HEK293 (cell line): ENCODE measurements around the gene GBP7.

ENCODE experiments used
- CTCF ChIA-PET: fragments of 350-600 bp; formaldehyde crosslinking; extraction: SDS; loops from one replicate; lab custom pipeline; 2021; ENCODE audit warnings: antibody characterized with exemption; lab: Yijun Ruan, JAX
- POLR2A ChIA-PET: fragments of 300-600 bp; formaldehyde crosslinking; extraction: SDS; loops from one replicate; lab custom pipeline; 2020; ENCODE audit warnings: antibody characterized with exemption, inconsistent platforms; lab: Yijun Ruan, JAX
- H3K27ac ChIP-seq: fragments of 200-500 bp; sonication (Bioruptor generic); 2 replicates; pipeline ENCODE4 v1.5.1; 2014; ENCODE audit warnings: low read depth, low read length, control low read depth, inconsistent platforms; ENCODE audit errors: extremely low read depth
- H3K36me3 ChIP-seq, 2 experiments: fragments of 200-500 bp in 1 of 2; sonication (Bioruptor generic) in 1 of 2; 1 replicate in 1 of 2; 2 replicates in 1 of 2; pipeline ENCODE4 v1.5.1; 2014 to 2017; ENCODE audit warnings: inconsistent platforms in 2 of 2, low read length in 2 of 2; ENCODE audit not compliant: control insufficient read depth in 2 of 2, insufficient read depth in 1 of 2
- H3K4me1 ChIP-seq: fragments of 200-500 bp; sonication (Bioruptor generic); 2 replicates; pipeline ENCODE4 v1.5.1; 2014; ENCODE audit warnings: mild to moderate bottlenecking, low read length, inconsistent platforms; ENCODE audit not compliant: control insufficient read depth, insufficient read depth
- H3K4me3 ChIP-seq: 2 replicates; pipeline ENCODE4 v1.5.1; 2011; ENCODE audit warnings: low read depth, mild to moderate bottlenecking, control low read depth, low read length, moderate library complexity
- H3K9me3 ChIP-seq: fragments of 200-500 bp; sonication (Bioruptor generic); 2 replicates; pipeline ENCODE4 v1.5.1; 2014; ENCODE audit warnings: low read depth, low read length, inconsistent platforms; ENCODE audit not compliant: control insufficient read depth, insufficient read depth
- AEBP2 ChIP-seq: fragments of 450-650 bp; formaldehyde crosslinking; IDR thresholded peaks from 2 replicates; pipeline ENCODE4 v1.5.1; 2016; ENCODE audit warnings: missing biosample characterization, missing genetic modification characterization, borderline replicate concordance
- BCL11A ChIP-seq: fragments of 450-650 bp; formaldehyde crosslinking; IDR thresholded peaks from 2 replicates; pipeline ENCODE4 v1.5.1; 2016; ENCODE audit warnings: low read depth, missing biosample characterization, missing genetic modification characterization
- TCF7L2 ChIP-seq: IDR thresholded peaks from 2 replicates; pipeline ENCODE4 v1.6.1; 2011; ENCODE audit warnings: low read depth, mild to moderate bottlenecking, inconsistent platforms, low read length, moderate library complexity, borderline replicate concordance
- WT1 ChIP-seq: fragments of 450-650 bp; formaldehyde crosslinking; IDR thresholded peaks from 2 replicates; pipeline ENCODE4 v1.5.1; 2016; ENCODE audit warnings: missing biosample characterization, missing genetic modification characterization
- ZBTB11 ChIP-seq: fragments of 450-650 bp; formaldehyde crosslinking; conservative IDR thresholded peaks from 2 replicates; pipeline ENCODE4 v1.5.1; 2016; ENCODE audit warnings: low read depth, missing biosample characterization, missing genetic modification characterization
- ZFP3 ChIP-seq: fragments of 450-650 bp; formaldehyde crosslinking; IDR thresholded peaks from 2 replicates; pipeline ENCODE4 v1.5.1; 2016; ENCODE audit warnings: low read depth, missing biosample characterization, missing genetic modification characterization
- ZFP69B ChIP-seq: fragments of 450-650 bp; formaldehyde crosslinking; IDR thresholded peaks from 2 replicates; pipeline ENCODE4 v1.5.1; 2016; ENCODE audit warnings: missing biosample characterization, missing genetic modification characterization
- ZNF404 ChIP-seq: fragments of 450-650 bp; formaldehyde crosslinking; IDR thresholded peaks from 2 replicates; pipeline ENCODE4 v1.5.1; 2017; ENCODE audit warnings: missing biosample characterization, missing genetic modification characterization
- ZNF426 ChIP-seq: fragments of 450-650 bp; formaldehyde crosslinking; IDR thresholded peaks from 2 replicates; pipeline ENCODE4 v1.5.1; 2017; ENCODE audit warnings: missing biosample characterization, missing genetic modification characterization, mild to moderate bottlenecking, inconsistent platforms, moderate library complexity
- ZNF521 ChIP-seq: fragments of 450-650 bp; formaldehyde crosslinking; IDR thresholded peaks from 2 replicates; pipeline ENCODE4 v1.5.1; 2017; ENCODE audit warnings: missing biosample characterization, mild to moderate bottlenecking, missing genetic modification characterization
- ZNF561 ChIP-seq: fragments of 450-650 bp; IDR thresholded peaks from 2 replicates; pipeline ENCODE4 v1.5.1; 2018; ENCODE audit warnings: missing biosample characterization, missing genetic modification characterization, borderline replicate concordance
- ZNF571 ChIP-seq: fragments of 450-650 bp; formaldehyde crosslinking; IDR thresholded peaks from 2 replicates; pipeline ENCODE4 v1.5.0; 2017; ENCODE audit warnings: missing biosample characterization, missing genetic modification characterization
- TF ChIP-seq, protein P1 (sequence below): fragments of 450-650 bp; formaldehyde crosslinking; IDR thresholded peaks from 2 replicates; pipeline ENCODE4 v1.5.1; 2016; ENCODE audit warnings: missing biosample characterization, missing genetic modification characterization
- TF ChIP-seq, protein P2 (sequence below): fragments of 450-650 bp; formaldehyde crosslinking; IDR thresholded peaks from 2 replicates; pipeline ENCODE4 v1.5.1; 2016; ENCODE audit warnings: missing biosample characterization, missing genetic modification characterization

GBP7 gene

GRCh38 chr1:89171067-89171438 is 4.8 kb downstream of the GBP7 start (continued):
- TF ChIP-seq ZBTB11 (tag by site-specific recombination): no peak
- no peak for TF ChIP-seq ZNF571 (tag by site-specific recombination)
- no peak for TF ChIP-seq AEBP2 (tag by site-specific recombination)

DNA sequence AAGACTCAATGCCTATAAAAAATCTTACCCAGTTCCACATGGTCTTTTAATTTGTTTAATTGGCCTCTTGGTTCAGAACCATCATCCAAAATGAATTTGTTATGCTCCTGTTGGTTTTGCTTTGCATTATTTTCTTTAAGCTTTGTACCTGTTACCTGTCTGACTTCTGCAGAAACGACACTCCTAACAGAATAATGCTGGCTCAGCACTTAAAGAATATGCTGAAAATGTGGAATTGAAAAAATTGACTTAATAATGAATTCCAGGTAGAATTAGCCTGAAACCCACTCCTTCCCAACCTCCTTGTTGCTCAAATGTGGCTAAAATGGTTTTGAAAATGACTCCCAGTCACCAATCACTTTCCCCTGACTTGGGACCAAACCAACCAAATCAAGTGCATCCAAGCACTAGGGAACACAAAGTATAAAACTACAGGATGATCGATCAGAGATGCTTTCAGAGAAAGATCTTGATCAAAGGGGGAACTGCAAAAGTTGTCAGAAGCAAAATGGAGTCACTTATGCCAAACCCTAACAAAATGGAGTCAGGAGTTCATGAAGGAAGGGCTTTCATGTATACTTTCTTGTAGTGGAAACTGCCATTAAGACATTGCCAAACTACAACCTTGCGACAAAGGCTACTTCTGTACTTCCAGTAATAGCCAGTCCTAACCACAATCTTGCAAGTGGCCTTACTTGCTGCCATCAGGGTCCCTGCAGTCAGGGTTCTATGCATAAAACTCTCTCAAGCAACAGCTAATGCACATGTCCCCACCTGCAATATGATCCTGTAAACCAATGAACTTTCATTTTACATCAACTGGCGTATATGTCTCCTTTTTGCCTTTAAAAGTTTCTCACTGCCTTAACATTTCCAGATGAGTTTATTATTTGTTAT is 5.4 kb downstream of the GBP7 start:
- POLR2A ChIA-PET: no interaction called here
- TF ChIP-seq ZNF521 (tag by site-specific recombination) (no peak), ZFP3 (tag by site-specific recombination) (no peak)
- TF ChIP-seq, protein P1, sequence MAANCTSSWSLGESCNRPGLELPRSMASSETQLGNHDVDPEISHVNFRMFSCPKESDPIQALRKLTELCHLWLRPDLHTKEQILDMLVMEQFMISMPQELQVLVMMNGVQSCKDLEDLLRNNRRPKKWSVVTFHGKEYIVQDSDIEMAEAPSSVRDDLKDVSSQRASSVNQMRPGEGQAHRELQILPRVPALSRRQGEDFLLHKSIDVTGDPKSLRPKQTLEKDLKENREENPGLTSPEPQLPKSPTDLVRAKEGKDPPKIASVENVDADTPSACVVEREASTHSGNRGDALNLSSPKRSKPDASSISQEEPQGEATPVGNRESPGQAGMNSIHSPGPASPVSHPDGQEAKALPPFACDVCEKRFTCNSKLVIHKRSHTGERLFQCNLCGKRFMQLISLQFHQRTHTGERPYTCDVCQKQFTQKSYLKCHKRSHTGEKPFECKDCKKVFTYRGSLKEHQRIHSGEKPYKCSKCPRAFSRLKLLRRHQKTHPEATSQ (tag by site-specific recombination): no peak
- TF ChIP-seq, protein P2, sequence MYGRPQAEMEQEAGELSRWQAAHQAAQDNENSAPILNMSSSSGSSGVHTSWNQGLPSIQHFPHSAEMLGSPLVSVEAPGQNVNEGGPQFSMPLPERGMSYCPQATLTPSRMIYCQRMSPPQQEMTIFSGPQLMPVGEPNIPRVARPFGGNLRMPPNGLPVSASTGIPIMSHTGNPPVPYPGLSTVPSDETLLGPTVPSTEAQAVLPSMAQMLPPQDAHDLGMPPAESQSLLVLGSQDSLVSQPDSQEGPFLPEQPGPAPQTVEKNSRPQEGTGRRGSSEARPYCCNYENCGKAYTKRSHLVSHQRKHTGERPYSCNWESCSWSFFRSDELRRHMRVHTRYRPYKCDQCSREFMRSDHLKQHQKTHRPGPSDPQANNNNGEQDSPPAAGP (tag by site-specific recombination): no peak
- Histone ChIP-seq H3K27ac (no peak overlapping the region), H3K9me3 (no peaks in the 10 kb centered on the region), H3K36me3 (no peaks in the 10 kb centered on the region), H3K4me1 (no peaks in the 10 kb centered on the region), H3K4me3 (no peak overlapping the region)
- CTCF ChIA-PET: no interaction called here

- no peak for TF ChIP-seq ZFP69B (tag by site-specific recombination)
- TF ChIP-seq ZNF426: no peak
- TF ChIP-seq WT1 (tag by site-specific recombination): no peak
- no peak for TF ChIP-seq BCL11A (tag by site-specific recombination)
- 0 out of 2 replicates have a peak, but pooled peaks have one; percentile 30 for TF ChIP-seq TCF7L2
- no peak for TF ChIP-seq ZNF404
- TF ChIP-seq ZNF561 (tag by site-specific recombination): no peak
- H3K36me3 ChIP-seq: no peaks in the 10 kb centered on the region
- POLR2A ChIA-PET: no interaction called here
These were observed 6.6 kb downstream of the GBP7 start for GRCh38 chr1:89169166-89169565.

More at GRCh38 chr1:89169166-89169565, 6.6 kb downstream of the GBP7 start:
- Histone ChIP-seq H3K4me1 (no peaks in the 10 kb centered on the region), H3K4me3 (no peak overlapping the region), H3K9me3 (no peaks in the 10 kb centered on the region), H3K27ac (no peak overlapping the region)
- CTCF ChIA-PET: no interaction called here
